GM18508 (cell line): ENCODE results near the gene TNFRSF14.
"Not testable (repeated sequence)": the region's sequence is repeated elsewhere in the genome, so short reads cannot be mapped to it uniquely, and the experiment has no call there.

Experiments used
- ATAC-seq: cut with Tn5 transposase; IDR thresholded peaks from one replicate; pipeline ENCODE4 v1.9.1; 2021; ENCODE audit warnings: moderate number of reproducible peaks; ENCODE audit not compliant: insufficient read depth, unreplicated experiment

Gene TNFRSF14

GRCh38 chr1:2551544-2551943 lies 4.6 kb upstream of the TNFRSF14 start:
- ATAC-seq, result not testable (repeated sequence)

GRCh38 chr1:2552189-2552588 lies 4.0 kb upstream of the TNFRSF14 start:
- ATAC-seq, result no peak

- not testable (repeated sequence) for ATAC-seq
These were observed 3.1 kb upstream of the TNFRSF14 start for GRCh38 chr1:2553076-2553475.

GRCh38 chr1:2553871-2554620 lies 2.1 kb upstream of the TNFRSF14 start:
- no peak for ATAC-seq

- no peak for ATAC-seq
These were observed 1.4 kb upstream of the TNFRSF14 start for GRCh38 chr1:2554621-2555387.

- no peak for ATAC-seq
These were observed 416 bp upstream of the TNFRSF14 start for GRCh38 chr1:2555634-2556276.

- no peak for ATAC-seq
These were observed 709 bp downstream of the TNFRSF14 start for GRCh38 chr1:2556678-2557481.

- no peak for ATAC-seq
These were observed 1.6 kb downstream of the TNFRSF14 start for GRCh38 chr1:2557482-2558400.

- ATAC-seq, result no peak
These were observed 2.2 kb downstream of the TNFRSF14 start for GRCh38 chr1:2558420-2558819.

- no peak for ATAC-seq
These were observed 2.7 kb downstream of the TNFRSF14 start for GRCh38 chr1:2558861-2559260.

- no peak for ATAC-seq
These were observed 3.5 kb downstream of the TNFRSF14 start for GRCh38 chr1:2559509-2560298.

- no peak for ATAC-seq
These were observed 4.3 kb downstream of the TNFRSF14 start for GRCh38 chr1:2560299-2561073.

GRCh38 chr1:2561446-2561845 lies 5.3 kb downstream of the TNFRSF14 start:
- ATAC-seq, result no peak

GRCh38 chr1:2561898-2562895 lies 6.0 kb downstream of the TNFRSF14 start:
- no peak for ATAC-seq

- no peak for ATAC-seq
These were observed 7.0 kb downstream of the TNFRSF14 start for GRCh38 chr1:2563205-2563604.

GRCh38 chr1:2564006-2564814 lies 8.0 kb downstream of the TNFRSF14 start:
- no peak for ATAC-seq
